Transverse colon (tissue), 4 donors: ENCODE results near the gene PHF1. TPM values are rescaled to one million over a fixed set of nuclear protein-coding genes. Genes with fewer than 3 reads are reported as not detected.

Experiments used
- DNase-seq: peaks from one replicate; pipeline ENCODE4 v3.0.0-alpha.2; 2019
- H3K27ac ChIP-seq, 4 donors: fragments of 200-600 bp; sonication (generic); 2 replicates each; pipeline ENCODE4 v1.5.1; 2016 to 2018; ENCODE audit warnings: inconsistent platforms in 4 of 4
- H3K27me3 ChIP-seq: fragments of 200-600 bp; sonication (generic); 2 replicates; pipeline ENCODE4 v1.5.1; 2017; ENCODE audit warnings: inconsistent platforms
- H3K36me3 ChIP-seq, 4 donors: fragments of 200-600 bp; sonication (generic); 2 replicates each; pipeline ENCODE4 v1.5.1; 2017 to 2019; ENCODE audit warnings: inconsistent platforms in 4 of 4
- H3K4me1 ChIP-seq, 4 donors: fragments of 200-600 bp; sonication (generic); 2 replicates each; pipeline ENCODE4 v1.5.1; 2017 to 2020; ENCODE audit warnings: inconsistent platforms in 4 of 4
- H3K4me3 ChIP-seq, 4 donors: fragments of 200-600 bp; sonication (generic); 1 replicate in 1 of 4; 2 replicates in 3 of 4; pipeline versions ENCODE4 v1.5.1 to v1.6.1; 2017 to 2019; ENCODE audit warnings: inconsistent platforms in 4 of 4
- H3K9me3 ChIP-seq, 2 donors: fragments of 200-600 bp; sonication (generic); 2 replicates each; pipeline ENCODE4 v1.5.1; 2017 to 2019; ENCODE audit warnings: inconsistent platforms in 2 of 2
- EP300 ChIP-seq: sonication (generic); formaldehyde crosslinking; IDR thresholded peaks from one replicate; pipeline ENCODE4 v1.6.1; 2017; ENCODE audit warnings: antibody characterized with exemption, low read depth
- POLR2A ChIP-seq: fragments of 450-650 bp; IDR thresholded peaks from one replicate; pipeline ENCODE4 v1.6.1; 2016; ENCODE audit warnings: antibody characterized with exemption, mild to moderate bottlenecking, moderate library complexity
- POLR2AphosphoS5 ChIP-seq, 3 donors: sonication (generic); formaldehyde crosslinking; IDR thresholded peaks; one replicate each; pipeline ENCODE4 v1.6.1; 2016; ENCODE audit warnings: antibody characterized with exemption in 3 of 3
- WGBS, 2 donors: methylation state at CpG; one replicate each; pipeline ENCODE4 v1.1.5; 2018; ENCODE audit warnings: low coverage in 1 of 2; 5-methylcytosine and 5-hydroxymethylcytosine counted together
- in situ Hi-C, 4 donors: fragments of 200-750 bp; cut with MboI; loops; one replicate each; pipeline versions ENCODE4 v1.15.0 to v1.15.1; 2017; ENCODE audit warnings: low sequenced_read_pairs in 3 of 4, low pct_ligation_motif_present in 1 of 4, low pct_unique_long_range_greater_than_20kb in 1 of 4
- intact Hi-C: fragments of 100-400 bp; cut with DNase I; formaldehyde crosslinking; loops from one replicate; pipeline ENCODE4 v1.15.1; 2023; ENCODE audit warnings: low total_unique reads
- total RNA-seq, 4 donors: library from RNA; depleted of rRNA; stranded (reverse); fragments of >200 nt; gene quantifications; one replicate each; pipeline ENCODE4 v1.1.0, GENCODE V29; 2016
- TF ChIP-seq, protein P1 (sequence below), 5 experiments: fragments of 200-600 bp in 3 of 5; fragments of 450-650 bp in 2 of 5; sonication (generic) in 3 of 5; IDR thresholded peaks; 1 replicate in 2 of 5; 2 replicates in 3 of 5; pipeline ENCODE4 v1.5.1; 2016 to 2017; ENCODE audit warnings: antibody characterized with exemption in 5 of 5, inconsistent platforms in 3 of 5, mild to moderate bottlenecking in 2 of 5, moderate library complexity in 1 of 5

The PHF1 gene
- total RNA-seq, 4 donors from 2014 or later = 47.8 to 110 (median 48.4) TPM

- H3K36me3 ChIP-seq = peaks cover 0 to 24% (median 8%) of the 10 kb centered on the region in 4 donors
- intact Hi-C loops (loop anchor here (5.0 to 10.0 kb wide), 2 partner anchors 103 to 1630 kb away; partner anchors contain the start of genes TAPBP and ZBTB22), in situ Hi-C loops (loop anchor here in 1 of 4 donors (25.0 kb wide), 1 partner anchor 455 kb away; the partner anchor contains the start of genes BRD2 and HLA-DMA)
- no peaks in the 10 kb centered on the region for H3K9me3 ChIP-seq
- H3K4me1 ChIP-seq = peaks cover 23 to 58% (median 38%) of the 10 kb centered on the region in 4 donors
- H3K27ac ChIP-seq = peak overlapping the region; percentile 91 to 96 (median 94)
- DNase-seq = no peak
- 1% methylated on average over 25 of the region's 25 CpGs; no CpG with 5 or more reads in 1 of the 2 donors for WGBS, 2 donors
- TF ChIP-seq, protein P1, sequence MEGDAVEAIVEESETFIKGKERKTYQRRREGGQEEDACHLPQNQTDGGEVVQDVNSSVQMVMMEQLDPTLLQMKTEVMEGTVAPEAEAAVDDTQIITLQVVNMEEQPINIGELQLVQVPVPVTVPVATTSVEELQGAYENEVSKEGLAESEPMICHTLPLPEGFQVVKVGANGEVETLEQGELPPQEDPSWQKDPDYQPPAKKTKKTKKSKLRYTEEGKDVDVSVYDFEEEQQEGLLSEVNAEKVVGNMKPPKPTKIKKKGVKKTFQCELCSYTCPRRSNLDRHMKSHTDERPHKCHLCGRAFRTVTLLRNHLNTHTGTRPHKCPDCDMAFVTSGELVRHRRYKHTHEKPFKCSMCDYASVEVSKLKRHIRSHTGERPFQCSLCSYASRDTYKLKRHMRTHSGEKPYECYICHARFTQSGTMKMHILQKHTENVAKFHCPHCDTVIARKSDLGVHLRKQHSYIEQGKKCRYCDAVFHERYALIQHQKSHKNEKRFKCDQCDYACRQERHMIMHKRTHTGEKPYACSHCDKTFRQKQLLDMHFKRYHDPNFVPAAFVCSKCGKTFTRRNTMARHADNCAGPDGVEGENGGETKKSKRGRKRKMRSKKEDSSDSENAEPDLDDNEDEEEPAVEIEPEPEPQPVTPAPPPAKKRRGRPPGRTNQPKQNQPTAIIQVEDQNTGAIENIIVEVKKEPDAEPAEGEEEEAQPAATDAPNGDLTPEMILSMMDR (IDR thresholded peaks at IDR 0.05) = peak in 1 of 5 experiments; percentile 15
- TF ChIP-seq EP300 (no peak), POLR2AphosphoS5 (IDR thresholded peaks at IDR 0.05) (peak in 1 of 3 donors; percentile 5), POLR2A (no peak)
- H3K4me3 ChIP-seq = peak overlapping the region; percentile 60 to 75 (median 72)
- no peaks in the 10 kb centered on the region for H3K27me3 ChIP-seq
These were observed 6.5 kb downstream of the PHF1 start for GRCh38 chr6:33417128-33417902.

DNA sequence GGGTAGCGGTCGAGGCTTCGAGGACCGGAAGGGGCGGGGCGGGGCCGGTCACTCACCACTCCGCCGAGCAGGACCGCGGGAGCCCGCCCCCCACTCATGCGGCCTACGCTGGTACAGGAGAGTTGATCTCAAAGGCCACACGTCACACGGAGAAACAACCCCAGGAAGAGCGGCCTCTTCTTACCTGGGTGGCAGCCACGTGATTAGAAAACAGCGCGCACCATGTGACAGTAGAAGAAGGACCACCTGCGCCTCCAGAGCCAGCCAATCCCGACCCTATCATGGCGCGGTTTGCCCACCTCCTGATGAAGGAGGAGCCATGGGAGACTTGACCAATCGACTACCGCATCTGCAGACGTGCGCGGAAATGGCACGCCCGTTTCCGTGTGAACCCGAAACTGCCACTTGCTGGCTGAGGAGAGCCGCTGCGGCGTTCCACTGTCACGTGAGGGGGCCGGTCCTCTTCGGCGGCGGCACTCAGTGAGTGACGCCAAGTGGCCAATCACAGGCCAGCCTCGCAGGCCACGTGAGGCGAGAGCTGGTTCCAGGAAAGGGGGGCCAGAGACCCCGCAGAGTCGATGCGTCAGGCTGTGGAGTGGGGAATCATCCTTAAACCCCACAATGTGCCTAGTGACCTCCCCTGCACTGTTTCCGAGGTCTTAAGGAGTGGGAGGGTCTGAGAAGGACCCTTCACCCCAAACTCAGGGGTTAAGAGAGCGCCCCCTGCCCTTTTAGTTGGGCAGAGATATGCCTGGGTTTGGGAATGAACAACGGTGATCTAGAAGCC, 7.3 kb downstream of the PHF1 start, which contains the start of gene CUTA:
TSS of gene CUTA (minus strand) at position 205 of the 787 bp plus-strand sequence. CDS start at position 98, 107 bp downstream.
- TF ChIP-seq, protein P1 (IDR thresholded peaks at IDR 0.05) = peak in 2 of 5 experiments; percentile 20 to 42
- TF ChIP-seq POLR2A (peak; percentile 75), EP300 (no peak), POLR2AphosphoS5 (IDR thresholded peaks at IDR 0.05) (peak; percentile 84 to 90 (median 87))
- Histone ChIP-seq H3K27ac (peak within 1 kb of the TSS; percentile 91 to 96 (median 94)), H3K36me3 (peaks cover 0 to 24% (median 7%) of the 10 kb centered on the region in 4 donors), H3K9me3 (no peaks in the 10 kb centered on the region), H3K4me3 (peak within 1 kb of the TSS; percentile 60 to 75 (median 72)), H3K4me1 (peaks cover 19 to 50% (median 34%) of the 10 kb centered on the region in 4 donors), H3K27me3 (no peaks in the 10 kb centered on the region)
- in situ Hi-C loops (loop anchor here in 1 of 4 donors (25.0 kb wide), 1 partner anchor 456 kb away; the partner anchor contains the start of genes BRD2 and HLA-DMA), intact Hi-C loops (loop anchor here (5.0 to 10.0 kb wide), 2 partner anchors 103 to 1629 kb away; partner anchors contain the start of genes TAPBP and ZBTB22)
- DNase-seq = peak; percentile 99
- 0 to 1% methylated on average over 1 to 35 of the region's 51 CpGs for WGBS, 2 donors

DNA sequence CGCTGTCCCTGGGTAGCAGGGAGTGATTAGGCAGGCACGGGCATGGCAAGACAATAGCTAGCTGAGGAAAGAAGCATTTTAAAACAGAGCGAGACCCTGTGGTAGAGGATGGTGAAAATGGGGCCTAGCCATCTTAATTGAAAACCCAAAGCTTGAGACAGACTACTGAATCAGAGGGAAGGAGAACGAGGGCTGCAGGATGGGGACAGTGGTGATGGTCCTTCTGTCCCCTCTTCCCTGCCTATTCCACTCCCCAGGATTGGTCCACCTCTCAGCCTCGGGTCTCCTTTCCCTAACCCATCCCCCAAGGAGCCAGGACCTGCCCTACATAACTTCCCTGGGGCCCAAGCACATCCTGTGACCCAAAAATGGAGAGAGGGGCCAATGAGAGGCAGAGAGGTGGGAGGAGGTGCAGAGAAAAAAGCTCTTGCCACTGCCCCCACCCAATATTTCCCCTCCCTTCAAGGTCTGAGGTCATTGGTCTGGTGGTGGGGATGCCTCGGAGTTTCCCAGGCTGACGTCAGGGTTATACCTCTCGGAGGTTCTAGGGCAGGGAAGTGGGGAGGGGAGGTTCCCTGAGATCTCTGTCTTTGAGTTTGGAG, 8.0 kb downstream of the PHF1 start:
- H3K27me3 ChIP-seq = no peaks in the 10 kb centered on the region
- TF ChIP-seq POLR2AphosphoS5 (IDR thresholded peaks at IDR 0.05) = no peak
- H3K36me3 ChIP-seq = peaks cover 0 to 21% (median 4%) of the 10 kb centered on the region in 4 donors
- WGBS, 2 donors = 28 to 41% methylated on average over 5 to 8 of the region's 8 CpGs
- H3K27ac ChIP-seq = peak overlapping the region; percentile 91 to 96 (median 94)
- in situ Hi-C loops (loop anchor here in 1 of 4 donors (25.0 kb wide), 1 partner anchor 456 kb away; the partner anchor contains the start of genes BRD2 and HLA-DMA), intact Hi-C loops (loop anchor here (5.0 to 10.0 kb wide), 2 partner anchors 104 to 1629 kb away; partner anchors contain the start of genes TAPBP and ZBTB22)
- DNase-seq = no peak
- peak overlapping the region; percentile 4 to 71 (median 48) for H3K4me3 ChIP-seq
- H3K9me3 ChIP-seq = no peaks in the 10 kb centered on the region
- peaks cover 19 to 47% (median 34%) of the 10 kb centered on the region in 4 donors for H3K4me1 ChIP-seq
